HepG2 (cell line): ENCODE results near the gene DALRD3. TPM values are rescaled to one million over a fixed set of nuclear protein-coding genes. Genes with fewer than 3 reads are reported as not detected.

Experiments
- ARNT2 ChIP-seq: sonication (generic); formaldehyde crosslinking; IDR thresholded peaks from 2 replicates; pipeline ENCODE4 v1.8.0; 2022; ENCODE audit warnings: mild to moderate bottlenecking, low read depth, missing genetic modification reagents, moderate library complexity
- ARNTL ChIP-seq: sonication (generic); formaldehyde crosslinking; IDR thresholded peaks from 2 replicates; pipeline ENCODE4 v1.4.0; 2020; ENCODE audit warnings: mild to moderate bottlenecking, missing genetic modification reagents
- FOSL1 ChIP-seq: sonication (generic); formaldehyde crosslinking; IDR thresholded peaks from 2 replicates; pipeline ENCODE4 v1.9.0; 2021; ENCODE audit warnings: missing genetic modification reagents, borderline replicate concordance
- MAZ ChIP-seq, 2 experiments: sonication (generic) in 1 of 2; formaldehyde crosslinking in 1 of 2; IDR thresholded peaks; 2 replicates each; pipeline versions ENCODE4 v1.5.0 to v1.6.1; 2012 to 2020; ENCODE audit warnings: low read depth in 2 of 2, mild to moderate bottlenecking in 2 of 2, borderline replicate concordance in 1 of 2, improper control_type of control experiment in 1 of 2, low read length in 1 of 2, missing genetic modification reagents in 1 of 2, moderate library complexity in 1 of 2
- POLR2AphosphoS2 ChIP-seq: IDR thresholded peaks from 2 replicates; pipeline ENCODE4 v1.6.1; 2011; ENCODE audit warnings: low read depth, low read length, improper control_type of control experiment
- RAD21 ChIP-seq: fragments of 450-650 bp; formaldehyde crosslinking; IDR thresholded peaks from 2 replicates; pipeline ENCODE4 v1.5.0; 2020; ENCODE audit warnings: mild to moderate bottlenecking
- SUZ12 ChIP-seq: fragments of 150-350 bp; IDR thresholded peaks from 2 replicates; pipeline ENCODE4 v1.6.1; 2014; ENCODE audit warnings: low read depth, low read length
- TGIF2 ChIP-seq: IDR thresholded peaks from 2 replicates; pipeline ENCODE4 v1.6.1; 2016; ENCODE audit warnings: control low read depth, missing compliant biosample characterization
- ZNF460 ChIP-seq: sonication (generic); formaldehyde crosslinking; IDR thresholded peaks from 2 replicates; pipeline ENCODE4 v1.5.1; 2020; ENCODE audit warnings: missing genetic modification reagents, mild to moderate bottlenecking, borderline replicate concordance
- ZNF484 ChIP-seq: sonication (generic); formaldehyde crosslinking; IDR thresholded peaks from 2 replicates; pipeline ENCODE4 v1.5.1; 2020; ENCODE audit warnings: mild to moderate bottlenecking, low read depth, missing genetic modification reagents, borderline replicate concordance
- ZNF749 ChIP-seq: sonication (generic); formaldehyde crosslinking; IDR thresholded peaks from 2 replicates; pipeline ENCODE4 v1.8.0; 2022; ENCODE audit warnings: mild to moderate bottlenecking, missing genetic modification reagents, moderate library complexity, borderline replicate concordance
- ZNF792 ChIP-seq: IDR thresholded peaks from 2 replicates; pipeline ENCODE4 v1.6.1; 2016
- polyA plus RNA-seq, 8 experiments: library from polyadenylated mRNA; depleted of rRNA in 3 of 8; stranded (reverse) in 7 of 8; unstranded in 1 of 8; fragments of >200 nt; fragmentation: Illumina TruSeq in 4 of 8; extraction: Trizol in 4 of 8; gene quantifications; 2 replicates each; pipeline versions ENCODE4 v1.2.1 to v1.2.3, GENCODE V29; 2011 to 2016; ENCODE audit warnings: low read depth in 4 of 8, missing spikeins in 1 of 8, mixed read lengths in 1 of 8; ENCODE audit not compliant: insufficient read depth in 1 of 8
- total RNA-seq, 5 experiments: library from RNA; depleted of rRNA; stranded (reverse); fragments of >200 nt; fragmentation: Illumina TruSeq; extraction: Trizol; gene quantifications; 2 replicates each; pipeline ENCODE4 v1.2.3, GENCODE V29; 2016; ENCODE audit warnings: low read depth in 1 of 5
- TF ChIP-seq, protein P1 (sequence below): sonication (generic); formaldehyde crosslinking; conservative IDR thresholded peaks from 2 replicates; pipeline ENCODE4 v1.5.0; 2020; ENCODE audit warnings: missing genetic modification reagents
- TF ChIP-seq, protein P2 (sequence below): sonication (generic); formaldehyde crosslinking; IDR thresholded peaks from 2 replicates; pipeline ENCODE4 v1.4.0; 2020; ENCODE audit warnings: missing genetic modification reagents
- TF ChIP-seq, protein P3 (sequence below): sonication (generic); formaldehyde crosslinking; IDR thresholded peaks from 2 replicates; pipeline ENCODE4 v1.4.0; 2020; ENCODE audit warnings: mild to moderate bottlenecking, missing genetic modification reagents
- TF ChIP-seq, protein P4 (sequence below): sonication (generic); formaldehyde crosslinking; IDR thresholded peaks from 2 replicates; pipeline ENCODE4 v1.5.1; 2020; ENCODE audit warnings: missing genetic modification reagents, mild to moderate bottlenecking, borderline replicate concordance
- TF ChIP-seq, protein P5 (sequence below): sonication (generic); formaldehyde crosslinking; IDR thresholded peaks from 2 replicates; pipeline ENCODE4 v1.5.0; 2020; ENCODE audit warnings: missing genetic modification reagents, mild to moderate bottlenecking, borderline replicate concordance

The DALRD3 gene
- total and polyA plus RNA-seq, 2 of the 13 experiments (the other 11 are each of a cell fraction or from before 2014, with no cell fraction given) = 19.9 to 36.5 TPM

DNA sequence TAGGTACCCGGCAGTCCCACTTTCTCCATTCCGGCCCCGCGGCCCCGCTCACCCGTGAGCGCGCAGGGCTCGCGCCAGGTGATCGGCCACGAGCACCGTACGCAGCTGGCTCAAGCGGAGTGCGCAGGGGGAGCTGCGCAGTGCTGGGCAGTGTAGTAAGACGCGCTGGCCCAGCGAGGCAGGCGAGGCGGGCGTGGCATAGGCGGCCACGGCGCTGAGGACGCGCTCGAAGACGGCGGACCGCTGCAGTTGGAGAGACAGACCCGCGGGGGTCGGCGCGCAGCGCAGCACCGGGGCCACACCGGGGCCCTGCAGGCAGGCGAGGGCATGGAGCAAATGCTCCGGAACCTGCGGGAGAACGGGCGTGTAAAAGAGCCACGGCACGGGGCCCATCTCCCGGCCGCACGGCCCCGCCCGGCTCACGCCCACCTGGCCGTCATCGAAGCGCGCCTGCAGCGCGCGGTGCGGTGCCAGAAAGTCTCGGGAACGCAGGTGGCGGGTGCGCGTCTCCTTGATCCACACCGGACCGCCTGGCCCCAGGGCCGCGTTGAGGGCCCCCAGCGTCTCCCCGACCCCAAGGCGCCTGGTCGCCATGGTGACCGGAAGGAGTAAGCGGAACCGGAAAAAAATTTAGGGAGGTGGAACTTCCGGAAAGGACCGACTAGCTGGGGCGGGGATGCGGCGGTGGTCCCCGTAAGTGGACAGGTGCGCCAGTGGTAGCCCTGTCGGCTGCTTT lies at the start of gene DALRD3 (continued):
- TF ChIP-seq TGIF2 (CRISPR knock-in tag) (no peak), SUZ12 (no peak), MAZ (IDR thresholded peaks at IDR 0.05; ENCODE audit: borderline replicate concordance, low read depth, low read length) (no peak), MAZ (CRISPR knock-in tag; IDR thresholded peaks at IDR 0.05; ENCODE audit: low read depth) (peak; percentile 82), POLR2AphosphoS2 (no peak), ZNF484 (CRISPR knock-in tag) (no peak), ZNF749 (0 out of 2 replicates have a peak, but pooled peaks have one; percentile 67), ZNF460 (CRISPR knock-in tag) (no peak), ARNTL (CRISPR knock-in tag) (0 out of 2 replicates have a peak, but pooled peaks have one; percentile 68), RAD21 (peak; percentile 47; the same call in 1 of the 2 replicates), FOSL1 (no peak), ZNF792 (CRISPR knock-in tag) (peak; percentile 5; the same call in 1 of the 2 replicates), ARNT2 (peak; percentile 47; the same call in 1 of the 2 replicates)
- TF ChIP-seq, protein P1, sequence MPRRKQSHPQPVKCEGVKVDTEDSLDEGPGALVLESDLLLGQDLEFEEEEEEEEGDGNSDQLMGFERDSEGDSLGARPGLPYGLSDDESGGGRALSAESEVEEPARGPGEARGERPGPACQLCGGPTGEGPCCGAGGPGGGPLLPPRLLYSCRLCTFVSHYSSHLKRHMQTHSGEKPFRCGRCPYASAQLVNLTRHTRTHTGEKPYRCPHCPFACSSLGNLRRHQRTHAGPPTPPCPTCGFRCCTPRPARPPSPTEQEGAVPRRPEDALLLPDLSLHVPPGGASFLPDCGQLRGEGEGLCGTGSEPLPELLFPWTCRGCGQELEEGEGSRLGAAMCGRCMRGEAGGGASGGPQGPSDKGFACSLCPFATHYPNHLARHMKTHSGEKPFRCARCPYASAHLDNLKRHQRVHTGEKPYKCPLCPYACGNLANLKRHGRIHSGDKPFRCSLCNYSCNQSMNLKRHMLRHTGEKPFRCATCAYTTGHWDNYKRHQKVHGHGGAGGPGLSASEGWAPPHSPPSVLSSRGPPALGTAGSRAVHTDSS = no peak
- TF ChIP-seq, protein P2, sequence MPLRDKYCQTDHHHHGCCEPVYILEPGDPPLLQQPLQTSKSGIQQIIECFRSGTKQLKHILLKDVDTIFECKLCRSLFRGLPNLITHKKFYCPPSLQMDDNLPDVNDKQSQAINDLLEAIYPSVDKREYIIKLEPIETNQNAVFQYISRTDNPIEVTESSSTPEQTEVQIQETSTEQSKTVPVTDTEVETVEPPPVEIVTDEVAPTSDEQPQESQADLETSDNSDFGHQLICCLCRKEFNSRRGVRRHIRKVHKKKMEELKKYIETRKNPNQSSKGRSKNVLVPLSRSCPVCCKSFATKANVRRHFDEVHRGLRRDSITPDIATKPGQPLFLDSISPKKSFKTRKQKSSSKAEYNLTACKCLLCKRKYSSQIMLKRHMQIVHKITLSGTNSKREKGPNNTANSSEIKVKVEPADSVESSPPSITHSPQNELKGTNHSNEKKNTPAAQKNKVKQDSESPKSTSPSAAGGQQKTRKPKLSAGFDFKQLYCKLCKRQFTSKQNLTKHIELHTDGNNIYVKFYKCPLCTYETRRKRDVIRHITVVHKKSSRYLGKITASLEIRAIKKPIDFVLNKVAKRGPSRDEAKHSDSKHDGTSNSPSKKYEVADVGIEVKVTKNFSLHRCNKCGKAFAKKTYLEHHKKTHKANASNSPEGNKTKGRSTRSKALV (CRISPR knock-in tag) = peak; percentile 79; the same call in 1 of the 2 replicates
- TF ChIP-seq, protein P3, sequence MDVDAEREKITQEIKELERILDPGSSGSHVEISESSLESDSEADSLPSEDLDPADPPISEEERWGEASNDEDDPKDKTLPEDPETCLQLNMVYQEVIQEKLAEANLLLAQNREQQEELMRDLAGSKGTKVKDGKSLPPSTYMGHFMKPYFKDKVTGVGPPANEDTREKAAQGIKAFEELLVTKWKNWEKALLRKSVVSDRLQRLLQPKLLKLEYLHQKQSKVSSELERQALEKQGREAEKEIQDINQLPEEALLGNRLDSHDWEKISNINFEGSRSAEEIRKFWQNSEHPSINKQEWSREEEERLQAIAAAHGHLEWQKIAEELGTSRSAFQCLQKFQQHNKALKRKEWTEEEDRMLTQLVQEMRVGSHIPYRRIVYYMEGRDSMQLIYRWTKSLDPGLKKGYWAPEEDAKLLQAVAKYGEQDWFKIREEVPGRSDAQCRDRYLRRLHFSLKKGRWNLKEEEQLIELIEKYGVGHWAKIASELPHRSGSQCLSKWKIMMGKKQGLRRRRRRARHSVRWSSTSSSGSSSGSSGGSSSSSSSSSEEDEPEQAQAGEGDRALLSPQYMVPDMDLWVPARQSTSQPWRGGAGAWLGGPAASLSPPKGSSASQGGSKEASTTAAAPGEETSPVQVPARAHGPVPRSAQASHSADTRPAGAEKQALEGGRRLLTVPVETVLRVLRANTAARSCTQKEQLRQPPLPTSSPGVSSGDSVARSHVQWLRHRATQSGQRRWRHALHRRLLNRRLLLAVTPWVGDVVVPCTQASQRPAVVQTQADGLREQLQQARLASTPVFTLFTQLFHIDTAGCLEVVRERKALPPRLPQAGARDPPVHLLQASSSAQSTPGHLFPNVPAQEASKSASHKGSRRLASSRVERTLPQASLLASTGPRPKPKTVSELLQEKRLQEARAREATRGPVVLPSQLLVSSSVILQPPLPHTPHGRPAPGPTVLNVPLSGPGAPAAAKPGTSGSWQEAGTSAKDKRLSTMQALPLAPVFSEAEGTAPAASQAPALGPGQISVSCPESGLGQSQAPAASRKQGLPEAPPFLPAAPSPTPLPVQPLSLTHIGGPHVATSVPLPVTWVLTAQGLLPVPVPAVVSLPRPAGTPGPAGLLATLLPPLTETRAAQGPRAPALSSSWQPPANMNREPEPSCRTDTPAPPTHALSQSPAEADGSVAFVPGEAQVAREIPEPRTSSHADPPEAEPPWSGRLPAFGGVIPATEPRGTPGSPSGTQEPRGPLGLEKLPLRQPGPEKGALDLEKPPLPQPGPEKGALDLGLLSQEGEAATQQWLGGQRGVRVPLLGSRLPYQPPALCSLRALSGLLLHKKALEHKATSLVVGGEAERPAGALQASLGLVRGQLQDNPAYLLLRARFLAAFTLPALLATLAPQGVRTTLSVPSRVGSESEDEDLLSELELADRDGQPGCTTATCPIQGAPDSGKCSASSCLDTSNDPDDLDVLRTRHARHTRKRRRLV (CRISPR knock-in tag) = no peak
- TF ChIP-seq, protein P4, sequence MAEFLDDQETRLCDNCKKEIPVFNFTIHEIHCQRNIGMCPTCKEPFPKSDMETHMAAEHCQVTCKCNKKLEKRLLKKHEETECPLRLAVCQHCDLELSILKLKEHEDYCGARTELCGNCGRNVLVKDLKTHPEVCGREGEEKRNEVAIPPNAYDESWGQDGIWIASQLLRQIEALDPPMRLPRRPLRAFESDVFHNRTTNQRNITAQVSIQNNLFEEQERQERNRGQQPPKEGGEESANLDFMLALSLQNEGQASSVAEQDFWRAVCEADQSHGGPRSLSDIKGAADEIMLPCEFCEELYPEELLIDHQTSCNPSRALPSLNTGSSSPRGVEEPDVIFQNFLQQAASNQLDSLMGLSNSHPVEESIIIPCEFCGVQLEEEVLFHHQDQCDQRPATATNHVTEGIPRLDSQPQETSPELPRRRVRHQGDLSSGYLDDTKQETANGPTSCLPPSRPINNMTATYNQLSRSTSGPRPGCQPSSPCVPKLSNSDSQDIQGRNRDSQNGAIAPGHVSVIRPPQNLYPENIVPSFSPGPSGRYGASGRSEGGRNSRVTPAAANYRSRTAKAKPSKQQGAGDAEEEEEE = no peak
- TF ChIP-seq, protein P5, sequence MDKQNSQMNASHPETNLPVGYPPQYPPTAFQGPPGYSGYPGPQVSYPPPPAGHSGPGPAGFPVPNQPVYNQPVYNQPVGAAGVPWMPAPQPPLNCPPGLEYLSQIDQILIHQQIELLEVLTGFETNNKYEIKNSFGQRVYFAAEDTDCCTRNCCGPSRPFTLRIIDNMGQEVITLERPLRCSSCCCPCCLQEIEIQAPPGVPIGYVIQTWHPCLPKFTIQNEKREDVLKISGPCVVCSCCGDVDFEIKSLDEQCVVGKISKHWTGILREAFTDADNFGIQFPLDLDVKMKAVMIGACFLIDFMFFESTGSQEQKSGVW (CRISPR knock-in tag) = no peak
